ENCODE measurements around the gene ADRM1. TPM values are rescaled to one million over a fixed set of nuclear protein-coding genes. Genes with fewer than 3 reads are reported as not detected.
A peak's percentile ranks its signal among the peaks of the same experiment; 100 is the strongest.

Gene ADRM1
- total and polyA plus RNA-seq, 2 of the 4 experiments (the other 2 are of a cell fraction), result 103 to 149 TPM

GRCh38 chr20:62305765-62306413, 3.1 kb downstream of the ADRM1 start:
- Histone ChIP-seq H4K5ac (ENCODE audit: low read depth, low read length) (no peak overlapping the region), H4K91ac (ENCODE audit: insufficient read depth, low read depth, low read length) (no peak overlapping the region), H3K4me1 (ENCODE audit: control insufficient read depth, insufficient read depth, low read length) (peaks cover 12% of the 10 kb centered on the region), H3K4me2 (ENCODE audit: low read depth, low read length) (no peak overlapping the region), H2AK5ac (ENCODE audit: low read depth, low read length) (no peak overlapping the region), H2AFZ (replicated peaks; ENCODE audit: low read length, poor library complexity) (no peak overlapping the region), H4K20me1 (ENCODE audit: insufficient read depth, low read length) (peaks cover 41% of the 10 kb centered on the region), H3K9me3 (ENCODE audit: control insufficient read depth, insufficient read depth, low read length) (no peaks in the 10 kb centered on the region), H2BK15ac (ENCODE audit: low read depth, low read length) (no peak overlapping the region), H3K4ac (ENCODE audit: low read depth, low read length) (no peak overlapping the region), H3K36me3 (ENCODE audit: control insufficient read depth, insufficient read depth, low read length) (peaks cover 60% of the 10 kb centered on the region), H2BK5ac (ENCODE audit: low read depth, low read length, poor library complexity, severe bottlenecking) (no peak overlapping the region), H3K14ac (replicated peaks; ENCODE audit: low read depth, low read length) (no peak overlapping the region), H2BK20ac (ENCODE audit: low read depth, low read length) (no peak overlapping the region), H4K8ac (ENCODE audit: low read depth in 2 of 2, low read length in 2 of 2) (no peak overlapping the region; a peak in 1 of 4 replicates), H2AK9ac (replicated peaks; ENCODE audit: low read depth, low read length, poor library complexity) (no peak overlapping the region), H3K27ac (ENCODE audit: insufficient read depth, low read length) (no peak overlapping the region), H3K9me1 (ENCODE audit: insufficient read depth, low read length) (0 out of 2 replicates have a peak, but pooled peaks cover 6% of the 10 kb centered on the region), H3K27me3 (ENCODE audit: control insufficient read depth, insufficient read depth, low read length) (no peaks in the 10 kb centered on the region), H3K79me1 (ENCODE audit: low read depth in 1 of 2, low read length in 2 of 2) (peaks cover 0 to 34% of the 10 kb centered on the region in 2 experiments; a peak in 1 of 4 replicates), H3K18ac (ENCODE audit: low read depth, low read length) (no peak overlapping the region), H2BK120ac (ENCODE audit: low read depth, low read length) (no peak overlapping the region), H3K56ac (ENCODE audit: extremely low read depth, insufficient read depth, low read length) (no peak overlapping the region), H3K23ac (ENCODE audit: low read depth, low read length) (peak overlapping the region; percentile 64; the same call in 1 of the 2 replicates), H3K9ac (ENCODE audit: low read depth, low read length) (no peak overlapping the region), H3K4me3 (ENCODE audit: insufficient read depth, low read depth, low read length) (no peak overlapping the region)
- POLR2A ChIA-PET (ENCODE audit: unreplicated experiment), result no interaction called here
- ATAC-seq (ENCODE audit: low read depth) (no peak), DNase-seq (no peak)
- in situ Hi-C loops (cut with MboI; ENCODE audit: low sequenced_read_pairs) (loop anchor here (5.0 kb wide), 1 partner anchor 76 kb away; no protein-coding TSS in a partner anchor), intact Hi-C loops (cut with micrococcal nuclease) (loop anchor here (10.0 kb wide), 1 partner anchor 189 kb away; no protein-coding TSS in a partner anchor), dilution Hi-C loops (cut with HindIII; ENCODE audit: low sequenced_read_pairs, unreplicated experiment) (no loop called here)
- 94% methylated on average over 10 of the region's 33 CpGs; no CpG with 5 or more reads in 1 of the 2 experiments for WGBS, 2 experiments (ENCODE audit: extremely low coverage in 2 of 2, insufficient read length in 1 of 2)
- BruUV-seq (replicated peaks), result no TSS peak
- CTCF ChIA-PET, result interaction anchor here (1.1 to 1.2 kb wide), 2 partner anchors 63 to 69 kb away, joined by 3 to 4 read pairs; no protein-coding TSS in a partner anchor
- TF ChIP-seq NFE2L2 (IDR thresholded peaks at IDR 0.05; ENCODE audit: low read depth, low read length) (no peak), USF2 (IDR thresholded peaks at IDR 0.05; ENCODE audit: low read depth, low read length) (no peak)
